ENCODE measurements around the gene BOLA3.

GRCh38 chr2:74183878-74184277 is 36.2 kb upstream of the BOLA3 start:
- TF ChIP-seq POLR2A (IDR thresholded peaks at IDR 0.05; ENCODE audit: low read depth, low read length): no peak
- TF ChIP-seq POLR2AphosphoS5 (IDR thresholded peaks at IDR 0.05; ENCODE audit: low read depth, low read length): no peak
- peak; percentile 52 for TF ChIP-seq SPI1 (IDR thresholded peaks at IDR 0.05; ENCODE audit: low read depth, low read length)
